Bladder microvascular endothelial cell (primary cell): ENCODE data around the gene WDR91. TPM values are rescaled to one million over a fixed set of nuclear protein-coding genes. Genes with fewer than 3 reads are reported as not detected.

ENCODE experiments used
- total RNA-seq: library from RNA; depleted of rRNA; stranded (reverse); fragments of >200 nt; gene quantifications from 2 replicates; pipeline ENCODE4 v1.2.3, GENCODE V29; 2014

The WDR91 gene
- 3.2 and 5.4 TPM in 2 replicates for total RNA-seq

GRCh38 chr7:135211179-135211945 lies at the start of gene WDR91:
Gene WDR91 (minus strand): TSS chr7:135211526. CDS start chr7:135211502, 24 bp downstream.

GRCh38 chr7:135233570-135233969 lies 22.2 kb upstream of the WDR91 start, which contains the start of gene STRA8:
Gene STRA8 (plus strand): TSS chr7:135233838. CDS start chr7:135240525, 6,687 bp downstream.

GRCh38 chr7:135170274-135170997 lies 40.9 kb downstream of the WDR91 start, which contains the start of gene CYREN:
Gene CYREN (minus strand): TSS chr7:135170707. CDS start chr7:135168922, 1,785 bp downstream.

GRCh38 chr7:135147899-135148721 lies 63.2 kb downstream of the WDR91 start, which contains the start of gene TMEM140:
Gene TMEM140 (plus strand): TSS chr7:135148072. CDS start chr7:135164442, 16,370 bp downstream.

Other genes starting within 250 kb of the WDR91 start
- 0.82 and 1.6 TPM in 2 replicates for gene AGBL3, start 225.0 kb downstream of the WDR91 start, total RNA-seq
- gene TMEM140, start 63.5 kb downstream of the WDR91 start, total RNA-seq = 36.8 and 78.5 TPM in 2 replicates
- 19.9 and 20.6 TPM in 2 replicates for gene CYREN, start 40.8 kb downstream of the WDR91 start, total RNA-seq
- gene STRA8, start 22.3 kb upstream of the WDR91 start, total RNA-seq = not detected in 2 replicates